Suppressor macrophage (primary cell): ENCODE data around the gene TLR1.
"Not testable (repeated sequence)": the region's sequence is repeated elsewhere in the genome, so short reads cannot be mapped to it uniquely, and the experiment has no call there.

Experiments used
- DNase-seq, 4 experiments: peaks; one replicate each; pipeline ENCODE4 v3.0.0-alpha.2; 2020 to 2022

TLR1 gene

GRCh38 chr4:38806251-38806650, 1.7 kb upstream of the TLR1 start:
- DNase-seq = not testable (repeated sequence)

- peak; percentile 81 to 93 (median 90) for DNase-seq
Measured at GRCh38 chr4:38805530-38806145, 1.0 kb upstream of the TLR1 start.

DNA sequence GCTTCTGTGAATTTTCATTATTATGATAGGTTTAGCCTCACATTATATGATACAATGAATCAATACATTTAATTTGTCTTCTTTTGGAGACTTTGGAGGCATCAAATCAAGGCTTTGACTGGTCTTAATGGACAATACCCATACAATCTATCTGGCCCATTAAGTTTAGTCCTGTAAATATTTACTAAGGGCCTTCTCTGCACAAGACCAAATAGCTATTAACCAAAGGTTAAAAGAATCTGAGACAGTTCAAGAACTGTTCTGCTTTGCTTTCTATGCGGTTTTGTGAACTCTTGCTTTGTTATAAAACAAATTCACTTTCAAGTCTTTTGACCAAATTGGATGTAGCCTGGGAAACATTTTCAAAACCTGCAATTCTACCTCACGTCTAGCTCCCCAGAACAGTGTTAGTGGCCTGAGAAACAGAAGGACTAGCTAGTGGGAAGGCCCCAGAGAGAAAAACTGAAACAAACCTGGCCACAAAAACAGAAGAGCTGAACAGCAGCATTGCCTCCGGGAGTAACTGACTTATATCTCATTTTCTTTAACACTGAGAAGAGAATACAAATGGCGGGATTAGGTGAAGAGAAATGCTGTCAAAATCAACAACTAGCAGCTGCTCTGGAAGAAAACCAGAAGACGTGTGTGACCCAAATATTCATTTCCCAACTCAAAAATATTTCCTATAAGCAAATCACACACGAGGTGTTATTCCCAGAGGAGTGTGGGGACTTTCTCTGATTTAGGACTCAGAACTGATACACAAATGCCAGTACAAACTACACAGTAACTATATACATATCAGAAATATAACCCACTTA, 548 bp downstream of the TLR1 start:
- DNase-seq = peak in 3 of 4 experiments; percentile 26 to 54 (median 47)

DNA sequence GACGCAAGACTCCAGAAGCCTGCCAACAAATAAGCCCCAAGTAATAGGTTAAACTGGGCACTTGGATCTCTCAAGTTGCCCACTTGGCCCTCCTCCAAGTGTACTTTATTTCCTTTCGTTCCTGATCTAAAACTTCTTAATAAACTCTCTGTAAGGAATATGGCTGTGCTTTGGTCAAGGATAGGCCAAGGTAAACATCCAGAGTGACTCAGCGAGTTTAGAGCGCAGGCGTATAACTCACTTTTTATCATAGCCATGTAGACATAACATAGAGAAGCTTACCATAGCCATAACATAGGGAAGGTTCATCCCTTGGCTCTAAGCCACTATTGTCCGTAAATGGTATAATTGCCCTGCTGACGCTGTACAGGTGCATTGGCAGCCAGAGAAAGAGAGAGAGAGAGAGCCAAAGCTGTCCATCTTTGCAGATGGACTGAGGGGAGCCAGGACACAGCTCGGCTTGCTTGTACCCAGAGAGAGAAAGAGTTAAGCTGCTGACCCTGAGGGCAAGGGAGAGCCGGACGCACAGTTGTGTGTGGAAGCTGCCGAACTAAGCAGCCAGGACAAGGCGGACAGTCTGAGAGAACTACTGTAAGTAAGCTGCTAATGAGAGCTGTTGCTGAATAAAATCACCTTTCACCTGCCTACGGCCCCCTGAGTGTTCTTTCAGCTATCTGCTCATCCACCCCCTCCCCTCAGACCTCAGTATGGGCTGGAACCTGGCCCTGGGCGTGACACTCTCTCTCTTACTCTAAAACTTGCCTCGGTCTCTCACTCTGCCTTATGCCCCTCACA, 1.8 kb downstream of the TLR1 start:
- no peak for DNase-seq

DNA sequence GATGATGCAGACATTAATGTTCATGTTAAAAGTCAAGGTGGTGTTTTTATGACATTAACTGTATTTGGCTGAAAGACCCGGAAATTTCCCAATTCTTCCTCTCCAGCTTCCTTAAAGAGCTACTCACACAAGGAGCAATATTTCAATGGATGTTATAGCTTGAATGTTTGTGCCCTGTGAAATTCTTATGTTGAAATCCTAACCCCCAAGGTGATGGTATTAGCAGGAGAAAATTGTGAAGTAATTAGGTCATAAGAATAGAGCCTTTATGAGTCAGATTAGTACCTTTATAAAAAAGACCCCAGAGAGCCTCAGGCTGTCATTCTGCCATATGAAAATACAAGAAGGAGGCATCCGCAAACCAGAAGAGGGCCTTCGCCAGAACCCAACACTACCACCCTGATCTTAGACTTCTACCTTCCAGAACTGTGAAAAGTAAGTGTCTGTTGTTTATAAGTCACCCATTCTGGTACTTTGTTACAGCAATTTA, 3.6 kb downstream of the TLR1 start:
- no peak for DNase-seq

DNA sequence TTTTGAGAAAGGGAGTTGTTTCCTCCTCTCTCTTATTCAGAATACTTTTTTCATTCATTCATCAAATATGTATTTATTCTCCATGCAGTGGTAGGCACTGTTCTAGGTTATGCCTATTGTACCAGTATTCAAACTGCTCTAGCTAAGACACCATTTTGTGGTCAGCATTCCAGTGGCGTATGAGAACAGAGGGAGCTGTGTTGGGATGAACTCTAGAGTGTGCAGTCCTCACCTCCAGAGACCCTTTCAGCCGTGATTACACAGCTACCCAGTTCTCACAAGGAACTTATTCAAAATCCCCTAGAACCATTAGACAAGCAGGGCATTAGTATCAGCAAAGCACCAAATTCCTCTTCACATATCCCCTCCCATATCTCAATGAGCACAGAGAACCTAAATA, 4.2 kb downstream of the TLR1 start:
- no peak for DNase-seq

DNA sequence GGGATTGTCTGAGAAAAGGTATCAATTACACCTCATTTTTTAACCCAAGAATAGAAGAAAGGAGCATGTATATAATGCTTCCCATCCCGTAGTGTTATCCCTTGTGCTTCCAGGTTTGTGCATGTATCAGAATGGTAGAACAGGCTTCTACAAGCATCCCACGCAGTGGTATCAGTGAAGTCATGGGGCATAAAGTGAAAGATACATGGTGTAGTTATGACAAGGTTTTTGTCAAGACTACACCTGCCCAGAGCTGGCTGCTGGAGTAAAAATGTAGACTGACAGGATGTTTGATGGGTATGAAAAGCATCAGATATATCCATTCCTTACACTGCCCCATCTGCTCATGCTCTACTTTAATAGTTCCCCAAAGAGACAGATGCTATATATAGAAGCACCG, 9.5 kb downstream of the TLR1 start:
- DNase-seq = no peak

DNA sequence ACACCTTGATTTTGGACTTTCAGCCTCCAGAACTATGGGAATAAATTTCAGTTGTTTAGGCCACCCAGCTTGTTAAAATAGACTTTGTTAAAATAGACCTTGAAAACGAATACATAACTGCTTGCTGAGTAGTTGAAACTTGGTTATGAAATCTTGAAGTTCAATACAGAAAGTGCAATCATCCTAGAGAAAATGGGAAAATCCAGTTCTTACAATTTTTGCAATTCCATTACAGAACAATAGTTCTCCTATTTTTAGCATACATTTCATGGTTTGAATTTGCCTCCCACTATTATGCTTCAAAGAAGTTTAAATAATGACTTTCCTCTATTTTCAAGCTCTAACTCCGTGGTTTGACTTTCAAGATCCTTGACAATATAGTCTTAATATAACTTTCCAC, 10.5 kb downstream of the TLR1 start:
- DNase-seq = peak in 2 of 4 experiments; percentile 45 to 60

GRCh38 chr4:38791010-38791409, 13.6 kb downstream of the TLR1 start:
- peak; percentile 54 to 78 (median 69) for DNase-seq

DNA sequence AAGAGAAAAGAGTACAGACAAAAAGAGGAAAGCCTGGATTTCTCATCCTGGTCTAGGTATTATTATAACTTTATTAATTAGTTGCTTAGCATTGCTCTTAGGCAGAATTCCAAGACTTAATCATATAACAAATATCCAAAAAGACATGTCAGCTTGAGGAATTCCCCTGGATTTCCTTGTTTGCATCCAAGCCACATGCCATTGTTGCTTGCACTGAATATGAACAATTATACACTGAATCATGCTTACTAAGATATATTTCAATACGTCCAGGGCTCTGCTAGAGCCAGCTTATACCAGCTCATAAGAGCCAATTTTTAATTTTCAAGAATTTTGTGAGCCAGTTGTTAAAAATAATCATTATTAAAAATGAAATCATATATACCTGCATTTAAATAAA, 16.3 kb downstream of the TLR1 start:
- no peak for DNase-seq

GRCh38 chr4:38787693-38788092, 16.9 kb downstream of the TLR1 start:
- DNase-seq = no peak

- DNase-seq = peak; percentile 86 to 94 (median 91)
Measured at GRCh38 chr4:38785901-38786402, 18.6 kb downstream of the TLR1 start.

DNA sequence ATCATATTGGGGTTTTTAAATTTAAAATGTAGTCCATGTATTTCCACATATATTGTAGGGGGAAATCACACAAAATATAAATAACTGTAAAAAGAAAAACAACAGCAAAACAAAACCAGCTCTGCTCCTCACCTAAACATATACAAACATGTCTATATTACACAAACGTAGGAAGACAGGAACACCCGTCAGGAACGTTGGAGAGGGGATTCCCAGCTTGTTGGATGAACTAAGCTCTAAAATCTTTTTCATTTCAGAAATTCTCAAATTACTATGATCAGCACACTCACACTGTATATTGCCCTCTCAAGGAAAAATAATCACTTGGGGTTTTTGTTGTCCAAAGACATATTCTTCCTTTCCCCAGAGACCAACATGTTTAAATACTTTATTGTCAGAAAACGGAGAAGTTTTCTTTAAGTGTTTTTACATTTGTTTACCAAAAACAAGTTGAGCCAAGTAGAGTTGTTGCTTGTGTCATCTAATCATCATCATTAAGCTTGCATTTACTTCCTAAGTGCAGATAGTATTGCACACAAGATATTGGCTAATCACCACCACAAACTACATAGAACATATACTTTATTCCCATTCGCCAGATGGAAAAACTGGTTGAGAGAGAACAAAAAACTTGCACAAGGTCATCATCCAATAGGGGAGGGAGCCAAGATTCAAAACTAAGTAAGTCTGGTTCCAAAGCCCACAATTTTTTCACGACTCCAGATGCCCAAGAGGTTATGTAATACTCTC, 19.4 kb downstream of the TLR1 start:
- DNase-seq = peak; percentile 16 to 76 (median 54)

- no peak for DNase-seq
Measured at GRCh38 chr4:38784141-38784540, 20.4 kb downstream of the TLR1 start.

GRCh38 chr4:38783109-38783460, 21.5 kb downstream of the TLR1 start:
- no peak for DNase-seq

DNA sequence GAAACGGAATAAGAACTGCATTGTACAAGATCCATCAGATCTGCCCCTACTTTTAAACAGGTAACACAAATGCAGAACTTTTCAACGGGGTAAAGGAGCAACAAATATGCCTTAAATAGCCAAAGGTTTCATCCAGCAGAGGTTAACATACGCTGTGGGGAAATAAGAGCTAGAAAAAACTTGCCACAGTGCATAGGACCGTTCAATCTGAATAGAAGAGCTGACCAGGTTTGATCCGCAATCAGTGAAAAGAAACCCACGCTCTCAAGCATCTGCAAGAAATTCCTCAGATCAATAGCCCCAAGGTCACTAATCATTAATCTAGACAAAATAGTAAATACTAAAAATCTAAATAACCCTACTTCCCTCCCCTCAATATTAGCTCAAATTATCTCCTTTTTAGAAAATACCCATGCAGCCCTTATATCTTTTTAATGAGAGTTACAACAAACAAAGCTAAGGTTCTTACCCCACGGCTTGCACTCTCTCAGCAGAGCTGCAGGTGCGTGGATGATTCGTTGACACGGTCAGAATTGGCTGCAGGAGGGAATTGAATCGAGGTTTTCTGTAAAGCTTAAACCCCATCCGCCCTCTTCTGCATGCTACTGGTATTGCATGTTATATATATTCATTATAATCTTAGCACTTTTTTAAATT, 22.0 kb downstream of the TLR1 start, which contains the start of gene TLR10:
Gene TLR10, minus strand, starts transcription at position 539 of the 657 bp plus-strand sequence. CDS start 7,400 bp downstream, outside the sequence.
- peak; percentile 67 to 81 (median 70) for DNase-seq

- no peak for DNase-seq
Measured at GRCh38 chr4:38781854-38782261, 22.7 kb downstream of the TLR1 start.

GRCh38 chr4:38780833-38781484, 23.6 kb downstream of the TLR1 start:
- DNase-seq = peak in 1 of 4 experiments; percentile 43

- DNase-seq = no peak
Measured at GRCh38 chr4:38779790-38780189, 24.8 kb downstream of the TLR1 start.

- DNase-seq = not testable (repeated sequence)
Measured at GRCh38 chr4:38777925-38778324, 26.7 kb downstream of the TLR1 start.

GRCh38 chr4:38775326-38775725, 29.3 kb downstream of the TLR1 start:
- peak in 2 of 4 experiments; percentile 40 to 51 for DNase-seq
